Measurements from ENCODE around the gene ZNF335.
"Not testable (repeated sequence)": the region's sequence is repeated elsewhere in the genome, so short reads cannot be mapped to it uniquely, and the experiment has no call there.

ZNF335 gene

GRCh38 chr20:45909817-45910669 is 62.0 kb downstream of the ZNF335 start:
- no peak for DNase-seq

DNA sequence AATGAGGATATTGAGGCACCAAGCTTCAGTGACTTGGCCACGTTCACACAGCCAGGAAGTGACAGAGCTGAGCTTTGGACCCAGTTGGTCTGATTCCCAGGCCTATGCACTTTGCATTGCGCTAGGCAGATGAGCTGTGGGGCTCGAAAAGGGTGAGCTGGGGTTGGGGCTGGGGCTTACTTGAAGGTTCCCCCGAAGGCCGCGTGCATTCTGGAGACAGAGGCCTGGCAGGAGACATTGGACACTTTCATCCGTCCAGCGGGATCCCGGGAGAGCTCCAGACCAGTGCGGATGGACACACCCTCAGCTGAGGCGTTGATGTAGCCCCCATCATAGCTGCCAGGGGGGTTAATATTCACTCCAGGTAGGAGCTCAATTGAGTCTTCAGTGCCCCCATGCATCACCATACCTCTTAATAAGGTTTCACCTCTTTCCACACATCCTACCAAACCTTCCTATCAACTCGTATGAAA is 62.6 kb downstream of the ZNF335 start:
- no peak for DNase-seq

GRCh38 chr20:45908084-45908483 is 63.9 kb downstream of the ZNF335 start:
- DNase-seq: no peak

GRCh38 chr20:45907219-45907948 is 64.6 kb downstream of the ZNF335 start:
- no peak for DNase-seq

DNA sequence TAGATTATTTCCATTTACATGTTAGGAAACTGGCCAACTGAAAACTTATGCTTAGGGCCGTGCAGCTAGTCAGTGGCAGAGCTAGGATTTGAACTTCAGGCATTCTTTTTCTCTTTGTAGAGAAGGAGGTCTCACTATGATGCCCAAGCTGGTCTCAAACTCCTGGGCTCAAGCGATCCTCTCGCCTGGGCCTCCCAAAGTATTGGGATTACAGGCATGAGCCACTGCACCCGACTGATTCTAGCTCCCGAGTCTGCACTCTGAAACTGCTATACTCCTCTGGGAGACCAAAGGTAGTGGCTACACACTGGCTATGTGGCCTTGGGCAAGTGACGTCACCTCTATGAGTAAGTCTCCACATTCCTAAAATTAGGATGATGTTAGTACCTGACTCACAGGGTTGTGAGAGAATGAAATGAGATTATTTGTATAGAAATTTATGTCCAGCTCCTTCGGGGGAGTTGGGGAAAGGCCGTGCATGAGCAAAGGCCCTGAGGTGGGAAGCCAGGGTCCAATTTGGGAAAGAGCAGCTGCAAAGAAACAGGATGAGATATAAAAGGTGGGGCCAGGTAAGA is 66.4 kb downstream of the ZNF335 start:
- DNase-seq: no peak

- no peak for DNase-seq
These were observed 67.2 kb downstream of the ZNF335 start for GRCh38 chr20:45904583-45905504.

GRCh38 chr20:45902199-45902701 is 69.8 kb downstream of the ZNF335 start:
- DNase-seq: no peak

DNA sequence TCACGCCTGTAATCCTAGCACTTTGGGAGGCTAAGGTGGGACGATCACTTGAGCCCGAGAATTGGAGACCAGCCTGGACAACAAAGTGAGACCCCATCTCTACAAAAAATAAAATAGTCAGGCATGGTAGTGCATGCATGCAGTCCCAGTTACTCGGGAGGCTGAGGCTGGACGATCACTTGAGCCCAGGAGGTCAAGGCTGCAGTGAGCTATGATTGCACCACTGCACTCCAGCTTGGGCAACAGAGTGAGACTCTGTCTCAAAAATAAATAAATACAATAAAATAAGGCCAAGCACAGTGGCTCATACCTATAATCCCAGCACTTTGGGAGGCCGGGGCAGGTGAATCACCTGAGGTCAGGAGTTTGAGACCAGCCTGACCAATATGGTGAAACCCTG is 70.7 kb downstream of the ZNF335 start:
- not testable (repeated sequence) for DNase-seq

DNA sequence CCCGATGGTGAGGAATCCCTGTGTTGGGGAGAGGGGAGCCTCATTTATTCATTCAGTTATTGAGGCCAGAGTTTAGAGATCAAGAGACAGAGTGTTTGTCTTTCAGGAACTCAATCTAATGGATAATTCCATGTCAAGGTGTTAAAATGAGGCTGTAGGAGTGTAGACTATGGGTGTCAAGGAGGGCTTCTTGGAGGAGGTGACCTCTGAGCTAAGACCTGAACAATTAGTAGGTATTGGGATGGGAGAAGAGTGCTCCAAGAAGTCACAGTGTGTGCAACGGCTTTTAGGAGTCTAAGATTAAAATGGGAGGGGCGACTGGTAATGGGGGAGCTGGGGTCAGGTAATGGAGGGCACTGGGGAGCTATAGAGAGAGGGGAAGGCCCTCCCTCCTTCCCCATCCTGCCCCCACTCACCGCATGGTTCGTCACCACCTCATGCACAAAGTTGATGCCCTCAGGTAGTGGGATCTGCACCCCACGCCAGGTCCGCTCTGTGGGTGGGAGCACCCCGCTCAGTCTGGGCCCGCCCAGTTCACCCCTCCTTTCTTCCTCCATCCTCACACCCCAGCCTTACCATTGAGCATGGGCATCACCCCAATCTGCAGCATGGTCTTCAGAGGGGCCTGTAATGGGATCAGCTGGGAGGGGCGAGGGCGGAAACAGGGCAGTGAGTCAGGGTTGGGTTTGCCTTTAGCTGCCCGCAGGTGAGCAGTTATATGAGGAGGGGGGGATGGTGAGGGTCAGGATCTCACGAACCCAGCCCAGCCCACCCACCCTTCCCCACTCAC is 72.8 kb downstream of the ZNF335 start:
- DNase-seq: no peak

Measured in NCI-H2081 treated with DMSO at 0.1 percent for 48 hours (cell line).